Loucy (cell line): ENCODE results near the gene NAIF1.

Source experiments
- H2AFZ ChIP-seq: fragments of 200-600 bp; sonication (generic); 2 replicates; pipeline ENCODE4 v1.6.0; 2016; ENCODE audit warnings: antibody characterized with exemption, mild to moderate bottlenecking, low read length, moderate library complexity
- H3F3A ChIP-seq: fragments of 200-600 bp; 2 replicates; pipeline ENCODE4 v1.6.0; 2016; ENCODE audit warnings: antibody characterized with exemption, low read depth, mild to moderate bottlenecking
- H3K27me3 ChIP-seq: fragments of 200-600 bp; sonication (generic); 2 replicates; pipeline ENCODE4 v1.6.1; 2014; ENCODE audit warnings: low read length, mild to moderate bottlenecking; ENCODE audit not compliant: insufficient read depth, poor library complexity, severe bottlenecking
- H3K36me3 ChIP-seq: fragments of 200-600 bp; sonication (generic); 2 replicates; pipeline ENCODE4 v1.6.1; 2016; ENCODE audit warnings: low read length; ENCODE audit not compliant: insufficient read depth
- H3K4me1 ChIP-seq: fragments of 200-600 bp; sonication (generic); 2 replicates; pipeline ENCODE4 v1.5.1; 2014; ENCODE audit warnings: low read length, mild to moderate bottlenecking; ENCODE audit not compliant: insufficient read depth, poor library complexity, severe bottlenecking
- H3K4me2 ChIP-seq: fragments of 200-600 bp; sonication (generic); 2 replicates; pipeline ENCODE4 v1.6.0; 2014; ENCODE audit warnings: antibody characterized with exemption, low read length, low read depth, mild to moderate bottlenecking; ENCODE audit not compliant: poor library complexity, severe bottlenecking
- H3K4me3 ChIP-seq: fragments of 200-600 bp; sonication (generic); 2 replicates; pipeline ENCODE4 v1.5.1; 2014; ENCODE audit warnings: low read length, mild to moderate bottlenecking, mixed read lengths; ENCODE audit not compliant: poor library complexity, severe bottlenecking
- H3K79me2 ChIP-seq: fragments of 200-600 bp; sonication (generic); 2 replicates; pipeline ENCODE4 v1.6.1; 2014; ENCODE audit warnings: low read length; ENCODE audit not compliant: insufficient read depth
- H3K9ac ChIP-seq: fragments of 200-600 bp; sonication (generic); 2 replicates; pipeline ENCODE4 v1.6.0; 2014; ENCODE audit warnings: mild to moderate bottlenecking, low read depth, low read length, moderate library complexity; ENCODE audit not compliant: poor library complexity, severe bottlenecking
- H3K9me2 ChIP-seq: fragments of 200-600 bp; sonication (generic); replicated peaks from 2 replicates; pipeline ENCODE4 v1.6.1; 2016; ENCODE audit warnings: low read depth, low read length, mixed read lengths
- H3K9me3 ChIP-seq: fragments of 200-600 bp; sonication (generic); 2 replicates; pipeline ENCODE4 v1.6.1; 2014; ENCODE audit warnings: mild to moderate bottlenecking, antibody characterized with exemption, low read length, low read depth; ENCODE audit not compliant: insufficient read depth
- H4K20me1 ChIP-seq: fragments of 200-600 bp; sonication (generic); 2 replicates; pipeline ENCODE4 v1.6.0; 2014; ENCODE audit warnings: antibody characterized with exemption, low read length, mild to moderate bottlenecking; ENCODE audit not compliant: insufficient read depth, poor library complexity, severe bottlenecking
- CTCF ChIP-seq: fragments of 200-600 bp; sonication (generic); conservative IDR thresholded peaks from 2 replicates; pipeline ENCODE4 v1.5.1; 2014; ENCODE audit warnings: mild to moderate bottlenecking, antibody characterized with exemption, low read length
- EZH2phosphoT487 ChIP-seq: fragments of 200-600 bp; IDR thresholded peaks from 2 replicates; pipeline ENCODE4 v1.6.1; 2018; ENCODE audit warnings: antibody characterized with exemption, mild to moderate bottlenecking, moderate library complexity, borderline replicate concordance

The NAIF1 gene

GRCh38 chr9:128094950-128095544 is 27.9 kb upstream of the NAIF1 start:
- H4K20me1 ChIP-seq = peaks cover 46% of the 10 kb centered on the region
- H3K4me3 ChIP-seq = no peak overlapping the region
- H3K79me2 ChIP-seq = peaks cover 91% of the 10 kb centered on the region
- H3F3A ChIP-seq = peaks cover 3% of the 10 kb centered on the region; the same call in 1 of the 2 replicates
- no peak overlapping the region for H2AFZ ChIP-seq
- no peaks in the 10 kb centered on the region for H3K27me3 ChIP-seq
- TF ChIP-seq CTCF (no peak), EZH2phosphoT487 (no peak)
- no peak overlapping the region for H3K9ac ChIP-seq
- peaks cover 19% of the 10 kb centered on the region; the same call in 1 of the 2 replicates for H3K36me3 ChIP-seq
- H3K9me3 ChIP-seq = no peaks in the 10 kb centered on the region
- H3K4me1 ChIP-seq = peaks cover 9% of the 10 kb centered on the region
- no peak overlapping the region for H3K4me2 ChIP-seq
- no peaks in the 10 kb centered on the region for H3K9me2 ChIP-seq

GRCh38 chr9:128094166-128094949 is 27.2 kb upstream of the NAIF1 start:
- H2AFZ ChIP-seq = no peak overlapping the region
- H3K4me1 ChIP-seq = peaks cover 3% of the 10 kb centered on the region
- TF ChIP-seq CTCF (no peak), EZH2phosphoT487 (no peak)
- H3K36me3 ChIP-seq = peaks cover 21% of the 10 kb centered on the region; the same call in 1 of the 2 replicates
- H3K79me2 ChIP-seq = peaks cover 91% of the 10 kb centered on the region
- peaks cover 40% of the 10 kb centered on the region for H4K20me1 ChIP-seq
- H3K9ac ChIP-seq = no peak overlapping the region
- no peaks in the 10 kb centered on the region for H3K9me2 ChIP-seq
- H3K4me3 ChIP-seq = no peak overlapping the region
- H3F3A ChIP-seq = peaks cover 3% of the 10 kb centered on the region; the same call in 1 of the 2 replicates
- H3K4me2 ChIP-seq = no peak overlapping the region
- H3K9me3 ChIP-seq = no peaks in the 10 kb centered on the region
- no peaks in the 10 kb centered on the region for H3K27me3 ChIP-seq

DNA sequence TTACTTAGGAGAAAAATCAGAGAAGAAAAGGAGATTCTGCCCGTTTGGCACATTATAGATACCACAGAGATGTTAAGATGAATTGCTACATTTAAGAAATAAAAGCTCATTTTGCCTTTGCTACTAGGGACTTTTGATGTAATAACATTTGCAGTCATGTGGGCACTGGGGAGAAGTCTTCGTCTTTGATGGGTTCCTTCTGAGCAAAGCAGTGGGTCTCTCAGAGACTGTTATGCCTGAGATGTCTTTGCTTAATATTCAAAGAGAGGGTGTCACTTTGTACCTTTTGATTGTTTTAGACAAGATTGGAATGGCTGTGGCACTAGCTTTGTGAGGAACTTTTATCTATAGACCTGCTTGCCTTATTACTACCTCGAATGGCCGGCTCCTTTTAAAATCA is 25.9 kb upstream of the NAIF1 start:
- Histone ChIP-seq H4K20me1 (peaks cover 46% of the 10 kb centered on the region), H3K27me3 (no peaks in the 10 kb centered on the region), H3K4me3 (no peak overlapping the region), H3K9ac (no peak overlapping the region), H3K79me2 (peaks cover 91% of the 10 kb centered on the region), H3K4me1 (peaks cover 4% of the 10 kb centered on the region), H3K9me2 (no peaks in the 10 kb centered on the region), H2AFZ (no peak overlapping the region), H3K4me2 (no peak overlapping the region), H3K9me3 (no peaks in the 10 kb centered on the region), H3F3A (peaks cover 3% of the 10 kb centered on the region; the same call in 1 of the 2 replicates), H3K36me3 (peaks cover 22% of the 10 kb centered on the region; the same call in 1 of the 2 replicates)
- TF ChIP-seq CTCF (no peak), EZH2phosphoT487 (no peak)
